NCI-H1694 treated with DMSO at 0.1 percent for 48 hours (cell line): ENCODE measurements around the gene CAMK4.

Experiments used
- DNase-seq: peaks from one replicate; lab custom pipeline; 2025; lab: John Stamatoyannopoulos, UW

Gene CAMK4

DNA sequence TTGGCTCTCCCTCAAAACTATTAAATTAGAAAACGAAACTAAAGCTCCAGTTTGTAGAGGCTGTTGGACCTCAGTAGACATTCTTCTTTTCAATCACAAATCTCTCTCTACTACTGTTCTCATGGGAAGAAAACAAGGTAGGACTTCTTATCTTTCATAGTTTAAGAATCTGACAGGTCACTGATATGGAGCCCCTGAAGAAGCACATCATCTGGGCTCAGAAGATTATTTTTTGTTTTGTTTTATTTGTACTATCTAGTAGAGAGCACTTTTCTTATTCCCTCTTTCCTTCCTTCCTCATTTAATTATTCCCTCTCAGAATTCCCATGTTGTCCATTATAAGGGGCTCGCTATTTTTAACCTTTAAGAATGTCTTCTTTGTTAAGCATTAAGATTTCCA lies 261.9 kb downstream of the CAMK4 start:
- DNase-seq = no peak

DNA sequence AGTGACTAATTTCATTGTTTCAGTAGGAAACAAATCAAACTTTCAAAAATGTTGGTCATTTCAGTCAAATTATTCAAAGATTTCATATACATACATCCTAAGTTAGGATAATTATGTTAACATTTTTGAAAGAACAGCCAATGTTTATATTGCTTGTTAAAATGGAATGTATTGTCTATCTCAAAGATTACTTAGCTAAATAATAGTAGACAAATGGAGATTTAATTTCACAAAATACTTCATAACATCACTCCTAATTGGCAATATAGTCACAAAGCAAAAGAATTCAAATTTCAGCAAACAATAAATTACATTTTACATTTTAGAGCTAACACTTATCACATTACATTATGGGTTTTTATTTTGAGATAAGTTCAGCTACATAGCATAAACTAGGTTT lies 262.7 kb downstream of the CAMK4 start:
- DNase-seq = no peak

DNA sequence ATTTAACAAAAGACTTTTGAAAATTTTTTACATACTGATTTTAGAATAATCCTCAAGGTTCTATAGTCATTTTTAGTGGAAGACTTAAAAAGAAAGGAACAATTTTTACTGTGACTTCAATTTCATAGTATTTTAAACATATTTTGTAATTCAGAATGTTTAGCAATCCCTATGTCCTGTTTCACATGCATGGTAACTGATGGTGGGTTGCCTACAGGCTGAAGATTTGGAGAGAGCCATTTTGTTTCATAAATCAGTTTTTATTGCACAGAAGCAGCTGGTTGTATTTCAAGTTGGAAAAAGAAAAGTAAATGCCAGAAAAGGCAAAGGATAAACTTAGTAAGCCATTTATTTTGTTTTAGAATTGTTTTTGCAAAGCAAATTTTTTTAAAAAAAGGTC lies 264.2 kb downstream of the CAMK4 start:
- no peak for DNase-seq

DNA sequence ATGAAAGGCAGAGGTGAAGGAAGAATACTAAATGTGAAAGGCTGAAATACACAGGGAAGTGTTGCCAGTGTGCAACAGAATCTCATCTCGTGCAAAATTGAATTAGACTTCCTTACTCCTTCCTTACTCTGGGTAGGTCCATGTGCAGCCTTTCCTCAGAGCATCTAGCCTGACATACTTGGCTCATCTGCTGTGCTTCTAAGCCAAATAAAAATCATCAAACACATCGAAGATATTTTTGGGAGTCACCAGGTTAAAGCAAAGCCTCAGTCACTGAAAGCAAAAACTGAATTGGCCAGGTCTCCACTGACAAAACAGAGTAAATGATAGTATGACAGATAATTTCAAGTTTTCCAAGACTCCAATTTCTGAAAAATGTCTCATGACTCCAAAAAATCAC lies 268.8 kb downstream of the CAMK4 start:
- DNase-seq = no peak

DNA sequence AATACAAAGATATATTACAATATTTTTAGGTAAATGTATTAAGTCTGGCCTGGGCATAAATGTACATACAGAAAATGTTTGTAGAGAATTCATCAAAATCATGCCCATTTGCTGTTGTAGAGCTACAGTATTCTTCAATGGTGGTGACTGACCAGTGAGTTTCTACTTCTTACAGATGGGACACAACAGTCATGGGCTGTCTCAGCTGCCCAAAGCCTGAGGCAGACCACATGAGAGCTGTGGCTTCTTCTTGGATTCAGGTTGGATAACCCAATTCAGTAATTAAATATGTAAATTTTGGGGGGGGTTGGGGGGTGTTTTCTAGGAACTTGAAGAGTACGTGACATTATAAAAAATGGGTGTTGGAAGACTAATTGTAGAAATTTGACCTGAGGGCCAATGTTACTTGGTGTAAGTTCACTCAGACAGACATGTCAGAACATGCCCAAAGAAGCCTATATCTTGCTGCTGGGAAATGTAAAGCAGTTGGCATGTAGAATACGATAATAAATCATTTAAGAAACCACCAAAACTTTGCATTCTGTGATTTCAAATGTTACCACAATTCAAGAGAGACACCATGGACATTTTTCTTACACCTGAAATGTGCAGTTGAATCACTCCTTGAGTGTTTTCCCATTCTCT lies 270.3 kb downstream of the CAMK4 start:
- no peak for DNase-seq

- DNase-seq = no peak
These were observed 271.0 kb downstream of the CAMK4 start for GRCh38 chr5:111495159-111495558.

DNA sequence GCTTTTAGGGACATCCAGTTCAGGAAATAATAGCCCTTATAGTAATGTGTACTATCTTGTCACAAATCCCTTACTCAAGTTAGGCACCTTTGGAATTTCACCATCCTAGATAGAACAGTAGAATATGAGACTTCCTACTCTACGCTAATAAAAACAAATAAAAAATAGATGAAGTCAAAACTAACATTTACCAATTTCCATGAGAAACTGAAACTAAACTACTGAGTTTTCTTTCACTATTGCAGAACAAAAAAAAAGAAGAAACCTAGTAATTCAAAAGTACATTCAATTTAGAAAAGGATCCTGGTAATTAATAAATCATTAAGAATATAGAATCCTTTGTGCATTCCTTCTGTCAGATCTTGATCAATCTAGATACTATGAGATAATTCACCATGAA lies 274.2 kb downstream of the CAMK4 start:
- no peak for DNase-seq

DNA sequence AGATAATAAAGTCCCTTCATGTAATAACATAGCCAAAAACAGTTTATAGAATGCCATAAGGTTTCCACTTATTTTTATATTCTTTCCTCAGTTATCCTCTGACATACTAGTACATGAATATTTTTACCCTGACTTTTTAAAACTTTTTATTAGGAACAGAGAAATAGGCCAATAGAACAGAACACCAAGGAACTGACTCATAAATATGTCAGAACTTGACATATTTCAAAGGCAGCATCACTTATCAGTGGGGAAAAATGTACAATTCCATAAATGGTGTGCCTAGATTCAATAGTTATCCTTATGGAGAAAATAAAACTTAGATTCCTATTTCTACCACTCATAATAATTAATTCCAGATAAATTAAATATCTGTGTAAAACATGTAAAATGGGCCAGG lies 278.8 kb downstream of the CAMK4 start:
- no peak for DNase-seq

GRCh38 chr5:111505096-111505495 lies 280.9 kb downstream of the CAMK4 start:
- no peak for DNase-seq

DNA sequence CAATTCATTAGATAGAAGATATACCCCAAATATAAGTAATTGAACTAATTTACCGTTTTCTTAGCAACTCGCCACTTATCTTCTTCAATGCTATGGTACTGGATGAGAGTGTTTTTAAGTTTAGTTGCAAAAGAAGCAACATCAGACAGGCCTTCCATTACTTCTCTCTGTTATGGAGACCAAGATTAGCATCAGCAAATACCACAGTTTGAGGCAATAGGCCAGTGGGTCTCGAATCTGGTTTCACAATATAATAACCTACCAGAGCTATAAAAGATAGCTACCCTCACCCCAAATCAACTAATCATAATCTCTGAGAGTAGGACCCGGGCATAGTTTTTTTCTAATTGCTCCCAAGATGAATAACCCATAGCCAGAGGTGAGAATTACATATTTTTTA lies 283.1 kb downstream of the CAMK4 start:
- DNase-seq = no peak

GRCh38 chr5:111509119-111509518 lies 284.9 kb downstream of the CAMK4 start:
- DNase-seq = no peak

- no peak for DNase-seq
These were observed 287.1 kb downstream of the CAMK4 start for GRCh38 chr5:111511174-111511830.

GRCh38 chr5:111511831-111512374 lies 287.7 kb downstream of the CAMK4 start:
- DNase-seq = no peak

GRCh38 chr5:111512375-111513130 lies 288.4 kb downstream of the CAMK4 start, which contains the start of gene STARD4:
TSS of gene STARD4 (minus strand) at chr5:111512535. CDS start at chr5:111507433, 5,102 bp downstream.
- DNase-seq = peak; percentile 90

- no peak for DNase-seq
These were observed 288.9 kb downstream of the CAMK4 start for GRCh38 chr5:111513131-111513520.

DNA sequence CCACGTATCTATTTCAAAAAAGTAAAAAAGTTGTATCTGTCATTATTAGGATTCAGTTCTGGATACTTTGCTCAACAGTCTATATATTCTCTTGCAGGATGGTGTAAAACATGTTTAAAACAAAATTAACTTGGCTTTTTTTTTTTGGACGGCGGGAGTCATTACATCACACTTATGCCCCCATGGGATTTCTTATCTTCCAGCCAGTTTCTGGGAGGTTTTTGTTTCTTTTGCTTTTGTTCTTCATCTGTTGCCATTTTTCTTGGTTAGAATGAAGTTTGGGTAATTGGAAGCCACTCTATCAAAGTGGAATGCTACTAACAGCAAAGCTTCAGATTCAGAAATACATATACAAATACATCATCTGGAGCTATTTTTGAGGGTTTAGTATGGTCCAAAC lies 289.9 kb downstream of the CAMK4 start:
- no peak for DNase-seq

- no peak for DNase-seq
These were observed 293.8 kb downstream of the CAMK4 start for GRCh38 chr5:111517853-111518501.

- no peak for DNase-seq
These were observed 294.6 kb downstream of the CAMK4 start for GRCh38 chr5:111518777-111519176.

- no peak for DNase-seq
These were observed 296.7 kb downstream of the CAMK4 start for GRCh38 chr5:111520908-111521307.

GRCh38 chr5:111528056-111528455 lies 303.9 kb downstream of the CAMK4 start:
- DNase-seq = no peak

DNA sequence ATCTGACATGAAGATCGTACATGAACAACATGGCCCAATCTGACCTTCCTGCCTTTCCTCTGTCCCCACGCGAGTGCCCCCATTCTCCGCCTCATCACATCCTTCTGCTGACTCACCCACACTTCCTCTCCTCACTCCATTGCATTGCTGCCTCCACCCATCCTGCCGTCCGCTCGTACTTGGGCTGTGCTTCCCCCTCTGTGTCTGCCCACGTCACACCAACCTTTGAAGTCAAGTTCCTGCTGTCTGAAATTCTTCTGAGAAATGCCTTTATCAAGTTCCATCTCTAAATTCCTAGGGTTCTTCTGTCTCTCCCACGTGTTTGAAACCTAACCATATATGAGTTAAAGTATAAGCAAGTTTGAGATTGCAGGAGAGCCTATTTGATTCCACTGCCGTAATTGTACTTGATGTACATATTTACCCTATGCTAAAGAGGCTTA lies 306.1 kb downstream of the CAMK4 start:
- no peak for DNase-seq

GRCh38 chr5:111532886-111533582 lies 308.9 kb downstream of the CAMK4 start:
- no peak for DNase-seq
